ENCODE results near the gene CDC42BPB.
"Not testable (repeated sequence)": the region's sequence is repeated elsewhere in the genome, so short reads cannot be mapped to it uniquely, and the experiment has no call there.

CDC42BPB gene

DNA sequence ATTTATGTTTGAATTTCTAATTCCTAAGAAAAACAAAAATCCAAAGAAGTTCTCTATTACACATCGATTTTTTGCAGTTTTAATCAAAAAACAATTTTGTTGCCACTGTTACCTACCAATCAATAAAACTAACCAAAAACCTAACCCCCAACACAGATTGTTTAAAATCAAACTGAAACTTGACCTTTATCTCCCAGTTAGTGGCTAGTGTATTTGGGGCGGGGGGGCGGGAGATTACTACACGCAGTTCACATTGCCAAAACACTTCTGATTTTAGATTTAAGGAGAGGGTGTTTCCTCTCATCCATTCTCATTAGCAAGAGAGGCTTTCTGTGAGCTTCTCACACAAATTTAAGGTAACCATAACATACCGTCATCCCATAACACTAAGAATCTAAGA lies 6.4 kb downstream of the CDC42BPB start:
- DNase-seq (ENCODE audit: low read depth): no peak

DNA sequence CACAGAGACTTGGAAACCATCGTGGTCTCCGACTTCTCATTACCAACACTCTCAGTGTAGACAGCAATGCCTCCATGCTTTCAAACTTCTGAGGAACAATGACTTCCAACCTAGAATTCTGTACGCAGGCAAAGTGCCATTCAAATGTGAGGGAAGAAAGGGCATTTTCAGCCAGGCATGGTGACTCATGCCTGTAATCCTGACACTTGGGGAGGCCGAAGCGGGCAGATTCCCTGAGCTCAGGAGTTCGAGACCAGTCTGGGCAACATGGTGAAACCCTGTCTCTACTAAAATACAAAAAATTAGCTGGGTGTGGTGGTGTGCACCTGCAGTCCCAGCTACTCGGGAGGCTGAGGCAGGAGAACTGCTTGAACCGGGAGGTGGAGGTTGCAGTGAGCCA lies 9.9 kb downstream of the CDC42BPB start:
- DNase-seq (ENCODE audit: low read depth): not testable (repeated sequence)

GRCh38 chr14:103045371-103045869 lies 11.9 kb downstream of the CDC42BPB start:
- DNase-seq (ENCODE audit: low read depth): no peak

GRCh38 chr14:103043257-103044015 lies 13.9 kb downstream of the CDC42BPB start:
- DNase-seq (ENCODE audit: low read depth): no peak

- DNase-seq (ENCODE audit: low read depth): no peak
Measured at GRCh38 chr14:103041464-103041863, 15.9 kb downstream of the CDC42BPB start.

DNA sequence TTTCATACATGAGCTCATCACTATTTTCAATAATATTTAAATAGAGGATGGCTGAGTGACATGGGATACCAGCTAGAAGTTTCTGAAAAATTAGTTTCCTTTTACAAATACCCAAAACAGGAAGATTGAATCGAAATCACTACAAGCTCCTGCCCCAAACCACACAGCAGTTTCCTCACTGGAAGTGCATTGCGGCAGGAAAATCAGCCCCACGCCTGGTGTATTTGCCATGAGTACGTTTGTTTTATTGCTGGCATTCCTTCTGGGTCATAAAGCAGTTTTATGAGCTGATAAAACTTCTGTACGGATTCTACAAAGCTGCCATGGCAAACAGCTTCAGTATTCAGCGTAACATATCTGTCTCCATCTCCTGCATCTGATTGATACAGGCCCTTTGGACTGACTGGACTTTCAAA lies 23.7 kb downstream of the CDC42BPB start:
- no peak for DNase-seq (ENCODE audit: low read depth)

DNA sequence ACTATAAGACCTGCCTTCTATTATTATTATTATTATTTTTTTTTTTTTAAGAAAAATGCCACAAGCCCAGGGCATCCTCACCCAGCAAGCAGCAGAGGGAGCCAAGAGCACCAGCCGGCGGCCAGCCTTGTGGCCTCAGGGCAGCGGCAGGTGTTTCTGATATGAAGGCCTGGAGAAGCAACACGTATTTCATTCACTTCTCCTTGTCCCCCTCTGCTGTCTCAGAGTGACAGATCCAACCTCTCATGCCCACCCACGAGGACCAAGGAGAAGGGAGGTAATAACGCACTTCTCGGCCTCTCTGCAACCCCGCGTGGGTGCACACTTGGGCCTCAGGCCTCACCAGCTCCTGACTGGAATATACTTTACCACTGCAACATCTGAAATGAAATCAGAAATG lies 25.4 kb downstream of the CDC42BPB start:
- no peak for DNase-seq (ENCODE audit: low read depth)

GRCh38 chr14:103031566-103031911 lies 25.8 kb downstream of the CDC42BPB start:
- DNase-seq (ENCODE audit: low read depth): no peak

DNA sequence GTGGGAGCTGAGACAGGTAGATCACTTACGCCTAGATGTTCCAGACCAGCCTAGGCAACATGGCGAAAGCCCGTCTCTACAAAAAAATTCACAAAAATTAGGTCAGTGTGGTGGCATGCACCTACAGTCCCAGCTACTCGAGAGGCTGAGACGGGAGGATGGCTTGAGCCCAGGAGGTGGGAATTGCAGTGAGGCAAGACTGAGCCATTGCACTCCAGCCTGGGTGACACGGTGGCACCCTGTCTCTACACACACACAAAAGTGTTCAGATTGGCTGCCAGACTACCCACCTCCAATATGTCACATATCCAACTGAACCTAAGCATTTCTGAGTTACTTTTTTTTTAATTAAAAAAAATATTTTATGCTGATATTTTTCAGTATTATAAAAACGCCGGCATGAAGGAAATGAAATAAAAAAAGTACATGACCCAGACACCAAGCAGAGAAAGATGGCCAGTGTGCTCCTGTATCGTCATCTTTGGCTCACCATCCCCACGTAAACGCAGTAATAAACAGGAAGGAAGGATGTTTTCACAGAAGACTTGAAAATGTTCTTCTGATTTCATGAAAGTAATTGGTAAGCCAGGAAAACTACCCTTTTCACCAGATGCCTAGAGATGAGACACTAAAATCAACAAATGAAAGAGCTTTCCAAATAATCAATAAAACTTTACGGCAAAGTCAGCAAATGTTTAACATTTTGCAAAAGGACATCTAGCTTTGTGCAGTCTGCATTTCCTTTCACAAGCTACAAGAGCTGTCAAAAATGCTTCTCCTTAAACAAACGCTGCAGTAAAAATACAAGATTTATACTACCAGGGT lies 26.4 kb downstream of the CDC42BPB start:
- DNase-seq (ENCODE audit: low read depth): no peak

GRCh38 chr14:103029936-103030335 lies 27.4 kb downstream of the CDC42BPB start:
- DNase-seq (ENCODE audit: low read depth): no peak

DNA sequence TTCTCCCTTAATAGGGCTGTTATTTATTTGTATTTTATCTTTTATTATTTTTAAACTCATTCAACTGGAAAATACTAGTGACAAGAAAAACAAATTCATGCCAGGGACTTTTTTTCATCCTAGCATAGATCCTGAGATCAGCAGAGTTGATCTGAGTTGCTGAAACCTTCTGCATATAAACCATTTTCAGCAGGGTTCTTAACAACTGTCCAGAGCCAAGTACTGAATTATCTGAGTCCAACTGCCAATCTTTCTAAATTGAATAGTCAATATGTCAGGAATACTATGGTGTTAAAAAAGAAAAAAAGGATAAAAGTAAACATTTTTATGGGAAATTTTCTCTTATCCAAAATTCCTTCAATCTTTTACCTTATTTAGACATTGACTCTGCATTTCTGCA lies 28.6 kb downstream of the CDC42BPB start:
- DNase-seq (ENCODE audit: low read depth): no peak

GRCh38 chr14:103028161-103028767 lies 29.1 kb downstream of the CDC42BPB start:
- DNase-seq (ENCODE audit: low read depth): no peak

DNA sequence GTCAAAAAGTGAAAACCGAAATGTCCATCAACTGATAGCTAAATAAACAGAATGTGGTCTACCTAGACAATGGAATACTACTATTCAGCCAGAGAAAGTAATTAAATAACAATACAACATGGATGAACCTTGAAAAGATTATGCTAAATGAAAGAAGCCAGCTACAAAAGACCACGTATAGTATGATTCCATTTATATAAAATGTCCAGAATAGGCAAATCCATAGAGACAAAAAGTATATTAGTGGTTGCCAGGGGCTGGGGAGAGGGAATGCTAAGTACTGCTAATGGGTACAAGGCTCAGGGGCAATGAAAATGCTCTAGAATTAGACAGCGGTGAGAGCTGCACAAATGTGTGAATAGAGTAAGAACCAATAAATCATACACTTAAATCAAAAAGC lies 29.9 kb downstream of the CDC42BPB start:
- DNase-seq (ENCODE audit: low read depth): no peak

GRCh38 chr14:103026988-103027387 lies 30.4 kb downstream of the CDC42BPB start:
- DNase-seq (ENCODE audit: low read depth): no peak

DNA sequence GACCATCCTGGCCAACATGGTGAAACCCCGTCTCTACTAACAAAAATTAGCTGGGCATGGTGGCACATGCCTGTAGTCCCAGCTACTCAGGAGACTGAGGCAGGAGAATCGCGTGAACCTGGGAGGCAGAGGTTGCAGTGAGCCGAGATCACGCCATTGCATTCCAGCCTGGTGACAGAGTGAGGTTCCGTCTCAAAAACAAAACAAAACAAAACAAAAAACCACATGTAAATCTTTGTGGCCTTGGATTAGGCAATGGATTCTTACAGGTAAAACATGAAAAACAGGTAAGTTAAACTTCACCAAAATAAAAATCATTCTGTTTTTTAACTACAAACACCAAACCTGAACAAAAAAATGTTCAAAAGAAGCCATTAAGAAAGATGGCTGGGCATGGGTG lies 31.2 kb downstream of the CDC42BPB start:
- DNase-seq (ENCODE audit: low read depth): not testable (repeated sequence)

- no peak for DNase-seq (ENCODE audit: low read depth)
Measured at GRCh38 chr14:103023881-103024473, 33.4 kb downstream of the CDC42BPB start.

- no peak for DNase-seq (ENCODE audit: low read depth)
Measured at GRCh38 chr14:103022685-103023044, 34.7 kb downstream of the CDC42BPB start.

- DNase-seq (ENCODE audit: low read depth): no peak
Measured at GRCh38 chr14:103022002-103022684, 35.2 kb downstream of the CDC42BPB start.

GRCh38 chr14:103021684-103022001 lies 35.7 kb downstream of the CDC42BPB start:
- no peak for DNase-seq (ENCODE audit: low read depth)

GRCh38 chr14:103020271-103021170 lies 36.8 kb downstream of the CDC42BPB start:
- no peak for DNase-seq (ENCODE audit: low read depth)

GRCh38 chr14:103019826-103020225 lies 37.5 kb downstream of the CDC42BPB start:
- DNase-seq (ENCODE audit: low read depth): no peak

Measured in T-helper 22 cell (primary cell).